Heart left ventricle (tissue), 13 donors: ENCODE measurements around the gene DOK7.

Experiments used
- CTCF ChIP-seq, 12 donors: fragments of 200-600 bp; sonication (generic) in 4 of 12; IDR thresholded peaks; one replicate each; pipeline versions ENCODE4 v1.5.0 to v1.8.0; 2018 to 2022; ENCODE audit warnings: antibody characterized with exemption in 12 of 12, mild to moderate bottlenecking in 5 of 12
- POLR2A ChIP-seq, 2 donors: fragments of 450-650 bp; IDR thresholded peaks; one replicate each; pipeline ENCODE4 v1.6.1; 2017; ENCODE audit warnings: antibody characterized with exemption in 2 of 2, mild to moderate bottlenecking in 2 of 2, moderate library complexity in 2 of 2
- donor health status: ischemic (EF 13 %, LVEDD 7.1; RV severe dilation, severe dysfunction).
- donor health status: DM: no; HTN: yes; CAD: no.
- donor health status: DM: no; HTN: no; CAD: no.
- donor health status: ischemic (EF 25% LVEDD 6.9; RV normal size, moderate dysfunction).
- donor health status: ischemic (EF 25% LVEDD 5.7; RV mildly dilated, moderate dysfunction).
- donor health status: ischemic (EF 35%, LVEDD 5.7; RV mildly dilated, moderate dysfunction).
- donor health status: nonischemic (EF 11% LVEDD 7.7; RV severe dilation, severe dysfunction).
- donor health status: DM: yes; HTN: yes; CAD: no.
- donor health status: PGD.
- donor health status: ischemic (EF 29% LVEDD 5.4; RV normal size, mild dysfunction).
- donor health status: nonischemic (EF 23%, LVEDD 6.1; RV moderate dilation, normal function).

GRCh38 chr4:3416821-3417221 is 46.3 kb upstream of the DOK7 start:
- TF ChIP-seq CTCF (IDR thresholded peaks at IDR 0.05): no peak
- TF ChIP-seq POLR2A (IDR thresholded peaks at IDR 0.05): no peak
